GM18867 (cell line): Measurements from ENCODE around the gene AKAP13.

Source experiments
- ATAC-seq: cut with Tn5 transposase; IDR thresholded peaks from one replicate; pipeline ENCODE4 v1.9.1; 2021; ENCODE audit warnings: mild to moderate bottlenecking, moderate library complexity; ENCODE audit not compliant: unreplicated experiment

Gene AKAP13

DNA sequence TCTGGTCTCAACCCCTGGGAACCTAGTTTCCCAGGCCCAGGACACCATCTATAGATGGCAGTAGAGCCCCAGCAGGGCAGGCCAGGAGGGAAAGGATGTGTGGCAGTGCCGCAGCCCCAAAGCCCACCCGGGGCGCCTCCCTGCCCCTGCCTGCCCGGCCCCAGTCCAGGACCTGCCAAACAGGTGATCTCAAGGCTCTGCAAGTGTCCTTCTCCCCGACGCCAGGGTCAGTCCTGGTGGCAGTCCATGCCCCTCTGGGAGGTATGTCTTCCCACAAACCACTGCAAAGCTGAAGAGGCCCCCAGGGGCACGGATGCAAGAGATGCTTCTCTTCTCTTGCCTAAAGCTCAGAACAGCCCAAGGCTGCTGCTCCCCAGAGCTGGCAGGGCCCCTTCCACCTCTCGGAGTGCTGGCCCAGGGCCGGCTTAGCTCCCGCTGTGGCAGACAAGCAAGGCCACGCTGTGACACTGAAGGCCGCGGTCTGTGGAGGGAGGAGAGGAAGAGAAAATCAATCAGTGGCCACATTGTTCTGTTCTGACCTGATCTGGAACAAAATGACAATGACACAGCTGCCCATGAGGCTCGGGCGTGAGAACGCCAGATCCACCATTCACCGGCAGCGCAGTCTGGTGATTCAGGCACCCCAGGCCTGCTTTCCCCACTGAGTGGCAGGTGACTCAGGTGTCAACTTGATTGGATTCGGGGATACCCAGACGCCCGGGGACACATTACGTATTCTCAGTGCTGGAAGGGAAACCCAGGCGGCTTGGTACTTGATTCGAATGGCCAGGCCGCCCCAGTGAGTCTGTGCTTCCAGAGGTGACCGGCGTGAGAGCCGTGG lies 380.3 kb downstream of the AKAP13 start:
- ATAC-seq = no peak

DNA sequence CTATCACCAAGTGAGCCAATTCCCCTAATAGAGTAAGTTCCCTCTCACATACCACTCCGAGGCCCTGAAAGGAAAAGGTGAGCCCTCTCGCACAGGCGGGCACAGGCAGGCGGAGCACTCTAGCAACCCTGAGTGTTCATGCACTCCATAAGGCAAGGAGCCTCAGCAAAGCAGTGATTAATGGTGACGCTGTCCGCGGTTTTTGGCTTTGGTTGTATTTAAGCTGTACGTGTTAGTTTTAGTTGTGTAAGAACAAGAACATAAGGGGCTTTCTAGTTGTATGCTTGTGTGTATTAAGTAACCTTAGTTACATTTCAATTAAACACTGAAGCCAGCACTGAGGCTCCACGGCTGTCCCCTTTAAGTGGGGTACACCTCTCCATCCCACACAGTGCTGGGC lies 381.2 kb downstream of the AKAP13 start:
- no peak for ATAC-seq

DNA sequence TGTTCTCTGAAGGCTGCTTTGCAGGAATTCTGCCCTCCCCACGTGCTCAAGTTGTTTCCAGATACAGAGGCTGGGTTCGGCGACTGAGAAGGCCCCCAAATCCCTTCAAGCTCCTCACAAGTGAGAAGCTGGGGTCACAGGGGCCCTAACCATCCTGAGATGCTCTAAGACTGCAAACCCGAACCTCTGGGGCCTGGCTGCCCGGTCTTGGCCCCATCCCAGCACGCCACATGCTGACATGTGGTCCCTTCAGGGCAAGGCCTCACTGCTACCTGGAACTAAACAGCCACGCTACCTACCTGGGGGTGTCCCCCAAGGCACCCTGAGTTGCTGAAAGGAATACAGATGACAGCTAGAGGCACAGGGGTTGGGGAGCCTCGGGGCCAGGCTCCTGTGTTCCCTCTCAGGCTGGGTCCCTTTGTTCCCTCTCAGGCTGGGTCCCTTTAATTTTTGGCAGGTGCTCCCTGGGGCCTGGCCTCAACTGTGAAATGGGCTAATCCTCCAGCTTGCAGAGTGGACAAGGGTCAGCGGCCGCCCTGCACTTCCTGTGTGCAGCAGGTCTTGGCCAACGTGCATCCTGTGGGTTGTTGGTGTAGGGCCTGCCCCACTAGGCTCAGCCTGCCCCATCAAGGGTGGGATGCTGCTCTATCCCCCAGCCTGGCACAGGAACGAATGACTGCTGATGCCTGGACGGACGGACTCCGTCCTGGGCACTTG lies 381.8 kb downstream of the AKAP13 start:
- no peak for ATAC-seq

DNA sequence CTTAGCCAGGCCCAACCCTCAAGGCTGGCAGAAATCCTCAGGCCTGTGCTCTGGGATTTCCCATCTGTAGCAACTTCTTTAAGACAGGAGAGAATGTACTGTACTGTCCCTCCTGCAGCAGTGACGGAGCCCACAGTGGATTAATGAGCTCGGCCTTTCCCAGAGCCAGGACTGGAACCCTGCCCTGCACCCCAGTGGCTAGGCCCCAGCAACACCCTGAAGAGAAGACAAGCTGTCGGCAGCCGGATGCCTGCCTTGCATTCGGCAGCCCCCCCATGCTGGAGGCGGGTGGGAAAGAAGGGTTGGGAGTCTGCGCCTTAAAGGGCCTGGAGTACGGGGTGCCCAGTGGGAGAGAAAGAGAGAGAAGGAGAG lies 382.3 kb downstream of the AKAP13 start:
- ATAC-seq = no peak

DNA sequence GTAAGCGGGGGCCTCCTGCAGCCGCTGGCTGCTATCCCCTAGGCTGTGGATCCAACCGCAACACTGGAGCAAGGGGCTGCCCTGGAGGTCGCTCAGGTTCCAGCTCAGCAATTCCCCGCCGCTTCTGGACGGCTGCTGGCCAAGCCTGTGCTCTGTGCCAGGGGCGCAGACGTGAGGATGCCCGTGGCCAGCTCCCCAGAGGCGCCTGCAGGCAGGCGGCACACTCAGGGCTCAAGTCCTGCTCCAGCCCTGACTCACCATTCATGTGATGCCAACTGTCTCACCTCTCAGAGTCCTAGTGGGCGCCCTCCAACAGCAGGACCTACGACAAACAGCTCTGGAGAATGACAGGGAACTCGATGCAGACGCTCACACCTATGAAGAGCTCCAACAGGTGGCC lies 382.8 kb downstream of the AKAP13 start:
- no peak for ATAC-seq

DNA sequence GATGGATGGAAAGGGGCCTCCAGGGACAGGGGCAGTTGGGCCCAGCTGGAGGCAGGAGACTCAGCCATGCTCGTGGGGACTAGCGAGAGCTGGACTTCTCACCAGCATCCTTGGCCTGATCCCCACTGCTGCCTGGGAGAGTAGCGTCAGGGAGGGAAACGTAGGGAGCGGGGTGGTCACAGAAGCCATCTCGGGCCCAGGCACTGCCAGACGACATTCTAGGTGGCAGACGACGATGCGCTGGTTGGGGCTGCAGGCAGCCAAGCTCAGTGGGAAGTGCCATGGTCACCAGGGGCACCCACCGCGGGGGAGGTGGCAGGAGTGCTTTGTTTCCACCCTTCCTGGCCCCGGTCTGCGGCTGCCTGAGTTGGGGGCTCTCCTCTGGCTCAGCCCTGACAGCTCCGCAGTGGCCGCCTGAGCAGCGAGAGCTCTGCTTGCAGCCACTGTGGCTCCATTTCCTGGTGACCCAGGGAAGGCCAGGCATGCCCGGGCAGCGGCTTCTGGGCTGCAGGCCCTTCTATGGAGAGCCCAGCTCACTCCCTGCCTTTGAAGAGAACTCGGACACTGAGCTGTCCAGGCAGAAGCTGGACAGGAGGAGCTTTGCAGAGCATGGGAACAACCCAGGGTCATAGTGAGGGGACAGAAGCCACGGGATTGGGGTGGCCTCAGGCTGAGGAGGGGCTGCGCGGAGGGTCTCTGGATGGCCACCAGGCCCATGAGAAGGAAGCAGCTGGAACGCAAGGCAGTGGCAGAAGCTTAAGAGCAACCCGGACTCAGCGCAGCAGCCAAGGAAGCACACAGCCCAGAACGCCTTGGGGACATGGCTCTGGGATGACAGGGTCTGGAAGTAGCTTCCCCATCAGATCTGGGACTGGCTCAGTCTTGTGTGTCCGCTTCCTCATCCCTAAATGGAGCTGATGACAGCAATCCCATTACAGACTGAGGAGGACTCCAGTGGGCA lies 383.6 kb downstream of the AKAP13 start:
- no peak for ATAC-seq

DNA sequence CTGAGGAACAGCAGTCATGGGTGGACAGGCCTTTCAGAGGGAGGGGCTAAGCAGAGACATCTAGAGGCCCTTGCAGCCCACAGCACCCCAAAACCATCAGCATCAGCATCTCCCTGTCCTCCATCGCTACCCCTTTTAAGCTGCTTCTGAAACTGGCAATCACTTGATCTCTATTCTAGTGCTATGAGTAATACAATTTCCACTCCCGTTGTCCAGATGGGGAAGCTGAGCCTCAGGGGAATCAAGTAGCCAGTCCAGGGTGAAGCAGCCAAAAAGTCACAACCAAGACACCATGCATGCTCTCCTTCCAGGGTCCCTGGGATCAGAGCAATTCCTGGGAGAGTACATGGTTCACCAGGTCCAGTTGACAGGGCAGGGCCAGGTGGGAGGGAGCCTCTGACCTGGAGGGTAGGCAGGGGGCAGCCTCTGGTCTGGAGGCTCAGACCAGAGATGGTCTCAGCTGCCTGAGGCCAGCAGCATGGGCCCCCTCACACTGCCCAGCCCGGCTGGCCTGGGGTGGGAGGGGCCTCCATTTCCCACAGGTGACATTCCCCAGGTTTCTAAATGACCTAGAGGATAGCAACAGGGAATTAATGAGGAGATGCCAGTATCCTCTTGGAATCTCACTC lies 384.4 kb downstream of the AKAP13 start:
- no peak for ATAC-seq

DNA sequence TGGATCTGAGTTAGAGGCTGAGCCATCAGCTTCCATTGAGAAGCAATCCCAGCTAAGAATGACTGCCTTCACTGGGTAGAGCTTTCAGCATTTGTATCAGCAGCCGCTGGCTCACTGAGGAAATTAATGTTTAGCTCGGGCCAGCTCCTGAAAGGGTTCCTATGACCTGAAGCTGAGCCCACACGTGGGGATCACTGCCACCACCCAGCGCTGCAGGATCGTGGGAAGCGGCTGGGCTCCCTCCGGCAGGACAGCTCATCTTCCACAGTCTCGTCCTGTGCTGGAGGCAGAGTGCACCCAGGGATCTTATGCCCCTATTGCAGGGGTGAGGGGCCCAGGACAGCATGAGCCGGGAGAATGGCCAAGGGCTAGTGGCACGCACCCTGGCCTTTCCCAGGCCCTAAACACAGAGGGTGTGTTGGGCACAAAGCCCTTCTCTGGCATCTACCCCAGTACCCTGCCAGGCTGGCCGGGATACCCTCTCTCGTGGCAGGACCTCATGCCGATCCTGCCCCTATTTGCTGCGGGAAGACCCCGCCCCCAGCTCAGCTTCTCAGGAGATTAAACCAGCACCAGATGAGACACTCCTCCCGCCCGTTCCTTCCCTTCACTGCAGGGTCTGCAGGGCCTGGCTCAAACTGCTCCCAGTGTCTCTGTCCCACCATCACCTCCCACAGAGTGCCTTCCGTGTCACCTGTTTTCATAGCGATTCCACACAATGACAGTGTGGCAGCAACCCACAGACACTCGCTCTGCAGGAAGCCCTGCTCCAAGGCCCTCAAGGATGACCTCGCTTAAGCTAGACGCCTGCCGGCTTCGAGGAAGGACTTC lies 385.8 kb downstream of the AKAP13 start:
- no peak for ATAC-seq

DNA sequence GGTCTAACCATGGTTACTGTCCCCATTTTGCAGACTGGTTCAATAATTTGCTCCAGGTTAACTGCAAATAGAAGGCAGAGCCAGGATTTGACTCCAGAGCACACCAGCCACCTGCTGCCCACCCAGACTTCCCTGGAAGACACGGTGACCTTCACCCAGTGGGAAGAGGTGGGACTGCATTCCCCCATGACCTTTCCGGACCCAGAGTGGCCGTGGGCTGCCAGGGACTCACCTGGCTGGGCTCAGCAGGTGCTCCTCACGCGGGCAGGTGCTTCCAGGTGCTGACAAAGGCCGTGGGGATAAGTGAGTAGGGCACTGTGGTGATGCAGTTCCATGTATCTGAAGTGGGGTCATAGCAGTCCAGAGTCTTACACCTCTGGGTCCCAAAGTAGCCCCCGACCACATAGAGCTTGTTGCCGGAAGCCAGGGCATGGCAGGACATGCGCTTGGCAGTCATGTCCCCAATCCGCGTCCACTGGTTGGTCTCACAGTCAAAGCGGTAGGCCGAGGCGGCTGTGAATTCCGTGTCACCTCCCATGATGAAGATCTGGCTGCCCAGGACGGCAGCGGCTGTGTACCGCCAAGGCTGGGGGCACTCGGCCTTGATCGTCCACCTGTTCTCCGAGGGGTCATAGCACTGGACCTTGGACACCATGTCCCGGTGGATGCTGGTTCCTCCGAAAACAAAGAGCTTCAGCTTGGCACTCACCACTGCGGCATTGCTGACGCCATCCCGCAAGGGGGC lies 387.6 kb downstream of the AKAP13 start:
- no peak for ATAC-seq

DNA sequence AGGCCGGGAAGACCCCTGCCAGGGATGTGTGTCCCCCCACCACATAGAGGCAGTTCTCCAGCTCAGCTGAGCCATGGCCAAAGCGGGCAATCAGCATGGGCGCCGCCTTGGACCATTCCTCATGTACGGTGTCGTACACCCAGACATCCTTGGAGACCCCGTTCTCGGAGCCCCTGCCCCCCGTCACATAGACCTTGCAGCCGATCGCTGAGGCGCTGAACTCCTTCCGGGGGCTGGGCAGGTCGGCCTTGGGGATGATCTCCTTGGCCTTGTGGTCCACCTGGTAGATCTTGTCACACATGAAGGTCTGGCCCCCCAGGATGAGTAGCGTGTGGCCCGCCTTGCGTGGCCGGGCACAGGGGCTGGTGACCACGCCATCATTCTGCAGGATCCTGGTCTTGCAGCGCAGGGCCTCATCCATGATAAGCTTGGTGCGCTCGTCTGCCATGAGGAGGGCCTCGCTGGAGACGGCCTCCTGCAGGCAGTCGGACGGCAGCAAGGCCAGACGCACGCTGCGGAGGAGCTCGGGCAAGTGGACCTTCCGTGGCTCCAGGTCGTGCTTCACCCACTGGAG lies 388.3 kb downstream of the AKAP13 start:
- no peak for ATAC-seq

DNA sequence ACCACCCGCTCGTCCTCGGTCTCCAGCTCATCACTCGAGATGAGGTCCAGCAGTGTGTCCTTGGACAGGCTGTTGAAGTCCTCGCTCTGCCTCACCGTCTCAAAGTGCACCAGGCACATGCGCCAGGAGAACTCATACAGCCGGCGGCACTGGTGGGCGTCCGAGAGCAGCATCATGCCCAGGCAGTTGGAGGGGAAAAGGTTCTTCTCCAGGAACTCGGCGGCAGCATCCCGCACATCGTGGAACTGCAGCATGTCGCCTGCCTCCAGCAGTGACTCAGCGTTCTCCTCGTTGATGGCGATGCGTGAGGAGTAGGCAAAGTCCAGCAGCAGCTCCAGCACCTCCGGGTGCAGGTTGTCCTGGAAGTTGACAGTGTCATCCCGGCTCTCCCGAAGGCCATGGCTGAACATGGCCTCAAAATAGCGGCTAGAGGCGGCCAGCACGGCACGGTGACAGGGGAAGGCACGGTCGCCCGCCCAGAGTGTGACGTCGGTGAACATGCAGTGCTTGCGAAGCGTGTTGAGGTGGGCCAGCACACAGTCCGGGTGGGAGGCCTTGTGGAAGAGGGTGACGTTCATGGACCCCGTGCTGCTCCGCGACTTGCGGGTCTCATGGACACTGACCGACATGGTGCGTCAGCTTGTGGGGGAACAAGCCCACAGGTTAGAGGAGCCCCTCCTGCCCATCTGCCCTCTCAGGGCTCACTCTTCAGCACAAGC lies 388.9 kb downstream of the AKAP13 start:
- ATAC-seq = no peak

DNA sequence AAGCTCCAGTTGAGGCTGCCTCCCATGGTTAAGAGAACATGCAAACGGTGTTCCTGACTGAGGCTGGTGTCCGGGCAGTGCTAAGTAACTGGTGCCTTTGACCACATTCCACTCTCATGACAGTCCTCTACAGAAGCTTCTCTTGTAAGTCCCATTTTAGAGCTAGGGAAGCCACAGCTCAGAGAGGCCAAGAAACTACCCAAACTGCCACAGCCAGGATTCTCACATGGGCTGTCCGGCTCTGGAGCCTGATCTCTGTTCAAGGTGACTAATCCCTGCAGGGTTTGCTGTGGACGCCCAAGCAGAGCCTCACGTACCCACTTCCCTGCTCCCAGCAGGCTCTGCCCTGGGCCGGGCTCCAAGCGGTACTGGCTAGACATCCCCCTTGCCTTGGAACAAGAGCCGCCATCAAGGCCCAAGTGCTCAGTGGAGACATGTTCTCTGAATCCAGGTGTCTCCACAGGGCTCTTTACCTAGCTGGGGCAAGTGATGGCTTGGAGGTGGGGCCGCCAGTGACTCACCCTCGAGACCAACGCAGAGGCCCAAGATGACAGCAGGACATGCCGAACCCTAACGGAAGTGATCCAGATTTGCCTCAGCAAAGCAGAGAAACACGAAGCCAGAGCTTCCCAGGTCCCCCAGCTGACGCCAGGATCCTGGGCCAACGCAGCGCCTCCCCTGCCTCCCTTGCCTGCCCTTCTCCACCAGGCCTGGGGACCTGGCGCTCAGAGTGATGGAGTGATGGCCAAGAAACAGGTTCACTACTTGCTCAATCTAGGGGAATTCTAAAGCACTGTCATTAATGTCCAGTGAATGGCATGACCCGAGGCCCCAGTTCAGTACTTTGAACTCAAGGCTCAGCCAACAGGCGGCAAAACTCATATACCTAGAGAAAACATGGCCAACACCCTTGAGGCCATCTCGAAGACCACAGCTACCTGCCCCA lies 390.0 kb downstream of the AKAP13 start:
- no peak for ATAC-seq

DNA sequence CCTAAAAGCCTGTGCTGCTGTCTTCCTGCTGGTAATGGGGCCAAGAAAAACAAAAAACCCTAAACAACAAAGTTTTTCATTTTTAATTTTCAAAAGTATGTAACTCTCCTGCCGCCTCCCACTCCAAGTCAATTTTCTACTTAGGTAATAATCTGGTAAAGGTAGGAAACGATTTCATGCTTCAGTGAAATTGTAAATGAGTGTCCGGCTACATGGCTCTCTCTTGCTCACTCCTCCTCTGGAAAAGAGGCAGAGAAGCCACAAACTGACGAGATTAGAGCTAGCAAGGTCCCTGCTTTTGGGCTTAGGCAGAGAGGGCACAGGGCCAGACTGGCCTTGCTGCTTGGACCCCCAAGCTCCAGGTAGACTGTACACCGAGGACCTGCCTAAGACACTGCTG lies 390.9 kb downstream of the AKAP13 start:
- ATAC-seq = no peak

DNA sequence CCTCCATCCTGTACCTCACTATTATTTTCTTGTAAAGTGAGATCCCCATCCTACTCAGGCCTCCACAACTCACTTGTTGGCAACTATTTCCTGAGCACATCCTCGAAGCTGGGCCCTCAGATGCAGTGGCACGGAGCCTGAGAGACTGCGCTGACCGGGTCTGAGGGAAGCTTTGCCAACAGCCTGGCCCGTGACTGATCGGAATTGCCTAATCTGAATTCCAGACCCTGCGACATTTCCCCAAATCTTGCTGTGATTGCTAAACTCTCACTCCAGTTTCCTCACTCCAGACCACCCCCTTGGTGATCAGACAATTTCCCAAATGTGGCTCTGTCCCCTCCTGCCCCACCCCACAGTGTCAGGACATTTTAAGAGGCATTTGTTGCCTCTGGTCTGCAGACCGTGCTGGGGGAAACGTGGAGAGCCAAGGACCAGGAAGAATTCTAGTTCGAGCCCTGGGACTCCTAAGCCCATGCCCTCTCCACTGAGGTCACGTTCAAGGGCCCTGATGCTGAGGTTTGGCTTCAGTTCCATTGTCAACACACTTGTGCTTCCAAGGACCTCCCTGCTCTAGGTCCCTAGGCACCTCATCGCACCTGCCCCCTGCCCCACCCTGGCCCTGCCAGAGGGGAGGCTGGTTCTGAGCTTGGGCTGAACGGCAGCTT lies 391.5 kb downstream of the AKAP13 start:
- ATAC-seq = no peak

DNA sequence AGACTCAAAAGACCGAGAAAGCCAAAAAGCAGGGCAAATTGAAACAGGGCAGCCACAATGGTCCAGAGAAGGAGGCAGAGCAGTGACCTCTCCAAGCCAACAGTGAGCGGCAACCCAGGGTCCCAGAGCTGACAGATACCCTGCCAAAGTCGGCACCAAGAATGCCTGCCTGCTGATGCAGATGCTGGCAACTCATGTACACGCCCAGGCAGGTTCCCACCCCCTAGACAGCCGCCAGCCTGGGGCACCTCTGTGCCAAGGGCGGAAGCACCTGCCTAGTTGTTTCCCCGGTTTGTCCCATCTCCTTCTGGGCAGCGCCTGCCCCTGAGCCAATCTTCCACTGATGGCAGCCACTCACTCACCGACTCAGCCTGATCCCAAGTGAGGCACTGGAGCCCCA lies 392.3 kb downstream of the AKAP13 start:
- no peak for ATAC-seq

DNA sequence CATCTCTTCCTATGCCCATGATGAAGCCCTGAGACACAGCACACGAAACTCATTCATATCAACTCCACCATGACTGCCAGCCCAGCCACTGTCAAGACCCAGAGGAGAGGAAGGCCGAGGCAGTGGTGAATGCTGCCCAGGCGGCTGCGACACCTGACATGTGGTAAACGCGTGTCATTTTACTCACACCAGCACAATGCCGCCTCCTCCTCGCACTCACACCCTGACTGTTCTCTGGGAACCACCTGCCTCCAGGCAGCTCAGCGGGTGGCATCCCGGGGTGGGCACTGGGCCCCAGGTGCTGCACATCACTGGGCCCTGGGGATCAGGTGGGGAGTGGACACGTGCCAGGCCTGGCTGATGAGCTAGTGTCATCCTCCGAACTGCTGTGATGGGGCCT lies 392.8 kb downstream of the AKAP13 start:
- no peak for ATAC-seq

DNA sequence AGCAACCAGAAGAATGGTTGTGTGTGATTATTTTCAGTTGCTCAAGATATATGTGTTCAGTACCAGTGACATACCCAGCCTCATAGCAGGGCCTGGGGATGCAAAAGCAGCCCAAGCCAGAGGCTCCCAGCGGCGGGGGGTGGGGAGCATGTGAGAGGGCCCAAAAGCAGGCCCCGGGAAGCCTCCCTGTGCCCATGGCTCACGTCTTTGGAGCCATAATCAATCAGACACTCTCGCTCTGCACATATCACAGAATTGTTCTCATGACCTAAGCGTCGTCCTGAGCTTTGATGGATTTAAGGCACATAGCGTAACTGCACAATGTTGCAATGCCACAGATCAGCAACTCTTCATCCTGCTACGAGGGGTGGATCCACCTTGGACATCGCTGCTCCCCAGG lies 393.6 kb downstream of the AKAP13 start:
- ATAC-seq = no peak
